ENCODE measurements around the gene GNG2.

GRCh38 chr14:51868405-51868804 is 8.0 kb downstream of the GNG2 start:
- no peak for TF ChIP-seq POLR2AphosphoS5 (IDR thresholded peaks at IDR 0.05)
- no peak for TF ChIP-seq CTCF (IDR thresholded peaks at IDR 0.05 in 8 of 11, conservative IDR thresholded peaks at IDR 0.05 in 3 of 11)
- TF ChIP-seq POLR2A (IDR thresholded peaks at IDR 0.05): no peak
